Fibroblast of mammary gland (primary cell): ENCODE measurements around the gene SUMF2.
"Not testable (repeated sequence)": the region's sequence is repeated elsewhere in the genome, so short reads cannot be mapped to it uniquely, and the experiment has no call there.

Source experiments
- DNase-seq: peaks from one replicate; pipeline ENCODE4 v3.0.0-alpha.2; 2010; ENCODE audit warnings: low read depth
- H3K4me3 ChIP-seq: 2 replicates; pipeline ENCODE4 v1.5.1; 2011; ENCODE audit warnings: low read depth, mild to moderate bottlenecking, low read length, moderate library complexity; ENCODE audit not compliant: control insufficient read depth
- CTCF ChIP-seq: conservative IDR thresholded peaks from 2 replicates; pipeline ENCODE4 v1.5.1; 2011; ENCODE audit warnings: low read depth, low read length, inconsistent platforms; ENCODE audit not compliant: control insufficient read depth, insufficient read depth

SUMF2 gene

GRCh38 chr7:56087445-56087844, 23.4 kb downstream of the SUMF2 start:
- no peak for TF ChIP-seq CTCF
- DNase-seq: no peak
- no peak overlapping the region for H3K4me3 ChIP-seq

- no peak overlapping the region for H3K4me3 ChIP-seq
- no peak for TF ChIP-seq CTCF
- no peak for DNase-seq
Observed at GRCh38 chr7:56091591-56091990, 27.5 kb downstream of the SUMF2 start.

- H3K4me3 ChIP-seq, DNase-seq: not testable (repeated sequence)
Observed at GRCh38 chr7:56092388-56092787, 28.3 kb downstream of the SUMF2 start.

- no peak within 1 kb of the TSS for H3K4me3 ChIP-seq
- DNase-seq: peak; percentile 91
Observed at GRCh38 chr7:56092789-56093531, 28.9 kb downstream of the SUMF2 start, which contains the start of gene PHKG1. Gene PHKG1, minus strand, starts transcription at chr7:56092952. Its CDS starts 4,011 bp downstream, at chr7:56088941.

GRCh38 chr7:56097700-56098099, 33.6 kb downstream of the SUMF2 start:
- peak; percentile 99 for DNase-seq
- no peak for TF ChIP-seq CTCF
- no peak overlapping the region for H3K4me3 ChIP-seq

More at GRCh38 chr7:56092789-56093531, 28.9 kb downstream of the SUMF2 start, which contains the start of gene PHKG1:
- TF ChIP-seq CTCF: peak; percentile 58

GRCh38 chr7:56098187-56099008, 34.3 kb downstream of the SUMF2 start:
- DNase-seq, H3K4me3 ChIP-seq: not testable (repeated sequence)

- no peak for DNase-seq
- TF ChIP-seq CTCF: no peak
- no peak overlapping the region for H3K4me3 ChIP-seq
Observed at GRCh38 chr7:56099653-56100052, 35.6 kb downstream of the SUMF2 start.

- H3K4me3 ChIP-seq, DNase-seq: not testable (repeated sequence)
Observed at GRCh38 chr7:56104138-56104537, 40.1 kb downstream of the SUMF2 start.
